ENCODE measurements around the gene MPC2. TPM values are rescaled to one million over a fixed set of nuclear protein-coding genes. Genes with fewer than 3 reads are reported as not detected.

MPC2 gene
- 30.4 TPM for polyA plus RNA-seq (2013, experiment 1 of 2)
- polyA plus RNA-seq (2013, experiment 2 of 2) = 32.3 TPM

- under 1% methylated on average over 51 of the region's 51 CpGs for WGBS
Measured at GRCh38 chr1:167936930-167937708, at the start of gene MPC2. MPC2 (minus strand) TSS chr1:167937072; CDS start chr1:167935841, 1,231 bp downstream.

GRCh38 chr1:167984886-167985489, 48.1 kb upstream of the MPC2 start:
- H3K27me3 ChIP-seq (ENCODE audit: insufficient read depth, low read length) = no peaks in the 10 kb centered on the region
- no peaks in the 10 kb centered on the region; the same call in 1 of the 2 replicates for H3K4me1 ChIP-seq (ENCODE audit: insufficient read depth, low read length)
- no peak overlapping the region for H3K27ac ChIP-seq (ENCODE audit: low read depth, low read length)
- no peak overlapping the region for H3K4me3 ChIP-seq (ENCODE audit: low read length)
- peaks cover 14% of the 10 kb centered on the region for H3K36me3 ChIP-seq (ENCODE audit: insufficient read depth, low read length)
- H3K9ac ChIP-seq (ENCODE audit: low read depth, low read length) = no peak overlapping the region
- no peaks in the 10 kb centered on the region for H3K9me3 ChIP-seq (ENCODE audit: insufficient read depth, low read depth, low read length)
- WGBS = 96% methylated on average over 8 of the region's 8 CpGs

More at GRCh38 chr1:167936930-167937708, at the start of gene MPC2:
- Histone ChIP-seq H3K9ac (ENCODE audit: low read depth, low read length) (peak within 1 kb of the TSS; percentile 95), H3K27me3 (ENCODE audit: insufficient read depth, low read length) (no peaks in the 10 kb centered on the region), H3K4me3 (ENCODE audit: low read length) (peak within 1 kb of the TSS; percentile 73), H3K36me3 (ENCODE audit: insufficient read depth, low read length) (no peaks in the 10 kb centered on the region), H3K9me3 (ENCODE audit: insufficient read depth, low read depth, low read length) (no peaks in the 10 kb centered on the region), H3K4me1 (ENCODE audit: insufficient read depth, low read length) (peaks cover 24% of the 10 kb centered on the region), H3K27ac (ENCODE audit: low read depth, low read length) (peak within 1 kb of the TSS; percentile 97)

GRCh38 chr1:167983797-167984420, 47.0 kb upstream of the MPC2 start:
- Histone ChIP-seq H3K27me3 (ENCODE audit: insufficient read depth, low read length) (no peaks in the 10 kb centered on the region), H3K9ac (ENCODE audit: low read depth, low read length) (no peak overlapping the region), H3K4me3 (ENCODE audit: low read length) (no peak overlapping the region), H3K27ac (ENCODE audit: low read depth, low read length) (no peak overlapping the region), H3K36me3 (ENCODE audit: insufficient read depth, low read length) (peaks cover 17% of the 10 kb centered on the region), H3K9me3 (ENCODE audit: insufficient read depth, low read depth, low read length) (no peaks in the 10 kb centered on the region), H3K4me1 (ENCODE audit: insufficient read depth, low read length) (no peaks in the 10 kb centered on the region; the same call in 1 of the 2 replicates)
- WGBS = 97% methylated on average over 2 of the region's 2 CpGs

- Histone ChIP-seq H3K4me3 (ENCODE audit: low read length) (no peak overlapping the region), H3K9ac (ENCODE audit: low read depth, low read length) (no peak overlapping the region), H3K9me3 (ENCODE audit: insufficient read depth, low read depth, low read length) (no peaks in the 10 kb centered on the region), H3K27me3 (ENCODE audit: insufficient read depth, low read length) (no peaks in the 10 kb centered on the region), H3K36me3 (ENCODE audit: insufficient read depth, low read length) (peaks cover 12% of the 10 kb centered on the region), H3K4me1 (ENCODE audit: insufficient read depth, low read length) (no peaks in the 10 kb centered on the region; the same call in 1 of the 2 replicates), H3K27ac (ENCODE audit: low read depth, low read length) (no peak overlapping the region)
- 94% methylated on average over 8 of the region's 9 CpGs for WGBS
Measured at GRCh38 chr1:167981933-167982332, 45.1 kb upstream of the MPC2 start.

GRCh38 chr1:167977245-167977644, 40.4 kb upstream of the MPC2 start:
- H3K4me3 ChIP-seq (ENCODE audit: low read length) = no peak overlapping the region
- no peak overlapping the region for H3K27ac ChIP-seq (ENCODE audit: low read depth, low read length)
- peaks cover 35% of the 10 kb centered on the region for H3K36me3 ChIP-seq (ENCODE audit: insufficient read depth, low read length)
- H3K9me3 ChIP-seq (ENCODE audit: insufficient read depth, low read depth, low read length) = no peaks in the 10 kb centered on the region
- no peaks in the 10 kb centered on the region for H3K27me3 ChIP-seq (ENCODE audit: insufficient read depth, low read length)
- no peaks in the 10 kb centered on the region for H3K4me1 ChIP-seq (ENCODE audit: insufficient read depth, low read length)
- WGBS = 100% methylated on average over 1 of the region's 1 CpG
- H3K9ac ChIP-seq (ENCODE audit: low read depth, low read length) = no peak overlapping the region

GRCh38 chr1:167974698-167975097, 37.8 kb upstream of the MPC2 start:
- Histone ChIP-seq H3K4me1 (ENCODE audit: insufficient read depth, low read length) (no peaks in the 10 kb centered on the region), H3K9me3 (ENCODE audit: insufficient read depth, low read depth, low read length) (no peaks in the 10 kb centered on the region), H3K36me3 (ENCODE audit: insufficient read depth, low read length) (peaks cover 33% of the 10 kb centered on the region), H3K27me3 (ENCODE audit: insufficient read depth, low read length) (no peaks in the 10 kb centered on the region), H3K4me3 (ENCODE audit: low read length) (no peak overlapping the region), H3K27ac (ENCODE audit: low read depth, low read length) (no peak overlapping the region), H3K9ac (ENCODE audit: low read depth, low read length) (no peak overlapping the region)
- WGBS = 98% methylated on average over 4 of the region's 4 CpGs

- Histone ChIP-seq H3K4me1 (ENCODE audit: insufficient read depth, low read length) (no peaks in the 10 kb centered on the region), H3K4me3 (ENCODE audit: low read length) (no peak overlapping the region), H3K27me3 (ENCODE audit: insufficient read depth, low read length) (no peaks in the 10 kb centered on the region), H3K9ac (ENCODE audit: low read depth, low read length) (no peak overlapping the region), H3K9me3 (ENCODE audit: insufficient read depth, low read depth, low read length) (no peaks in the 10 kb centered on the region), H3K27ac (ENCODE audit: low read depth, low read length) (no peak overlapping the region), H3K36me3 (ENCODE audit: insufficient read depth, low read length) (peaks cover 33% of the 10 kb centered on the region)
- WGBS = 100% methylated on average over 2 of the region's 2 CpGs
Measured at GRCh38 chr1:167973832-167974231, 37.0 kb upstream of the MPC2 start.

- H3K9ac ChIP-seq (ENCODE audit: low read depth, low read length) = no peak overlapping the region
- H3K4me1 ChIP-seq (ENCODE audit: insufficient read depth, low read length) = no peaks in the 10 kb centered on the region
- H3K27ac ChIP-seq (ENCODE audit: low read depth, low read length) = no peak overlapping the region
- 95% methylated on average over 3 of the region's 3 CpGs for WGBS
- no peaks in the 10 kb centered on the region for H3K9me3 ChIP-seq (ENCODE audit: insufficient read depth, low read depth, low read length)
- H3K27me3 ChIP-seq (ENCODE audit: insufficient read depth, low read length) = no peaks in the 10 kb centered on the region
- H3K36me3 ChIP-seq (ENCODE audit: insufficient read depth, low read length) = peaks cover 28% of the 10 kb centered on the region
- H3K4me3 ChIP-seq (ENCODE audit: low read length) = no peak overlapping the region
Measured at GRCh38 chr1:167968569-167968968, 31.7 kb upstream of the MPC2 start.

GRCh38 chr1:167966050-167966449, 29.2 kb upstream of the MPC2 start:
- WGBS = 95% methylated on average over 3 of the region's 4 CpGs
- Histone ChIP-seq H3K9me3 (ENCODE audit: insufficient read depth, low read depth, low read length) (no peaks in the 10 kb centered on the region), H3K27ac (ENCODE audit: low read depth, low read length) (no peak overlapping the region), H3K36me3 (ENCODE audit: insufficient read depth, low read length) (peaks cover 28% of the 10 kb centered on the region), H3K4me1 (ENCODE audit: insufficient read depth, low read length) (no peaks in the 10 kb centered on the region), H3K9ac (ENCODE audit: low read depth, low read length) (no peak overlapping the region), H3K4me3 (ENCODE audit: low read length) (no peak overlapping the region), H3K27me3 (ENCODE audit: insufficient read depth, low read length) (no peaks in the 10 kb centered on the region)

- peaks cover 28% of the 10 kb centered on the region for H3K36me3 ChIP-seq (ENCODE audit: insufficient read depth, low read length)
- no peaks in the 10 kb centered on the region for H3K9me3 ChIP-seq (ENCODE audit: insufficient read depth, low read depth, low read length)
- no peak overlapping the region for H3K4me3 ChIP-seq (ENCODE audit: low read length)
- H3K4me1 ChIP-seq (ENCODE audit: insufficient read depth, low read length) = no peaks in the 10 kb centered on the region
- H3K27me3 ChIP-seq (ENCODE audit: insufficient read depth, low read length) = no peaks in the 10 kb centered on the region
- H3K27ac ChIP-seq (ENCODE audit: low read depth, low read length) = no peak overlapping the region
- 94% methylated on average over 4 of the region's 4 CpGs for WGBS
- no peak overlapping the region for H3K9ac ChIP-seq (ENCODE audit: low read depth, low read length)
Measured at GRCh38 chr1:167964646-167965045, 27.8 kb upstream of the MPC2 start.

GRCh38 chr1:167957710-167958109, 20.8 kb upstream of the MPC2 start:
- Histone ChIP-seq H3K4me1 (ENCODE audit: insufficient read depth, low read length) (no peaks in the 10 kb centered on the region), H3K27ac (ENCODE audit: low read depth, low read length) (no peak overlapping the region), H3K36me3 (ENCODE audit: insufficient read depth, low read length) (peaks cover 28% of the 10 kb centered on the region), H3K9me3 (ENCODE audit: insufficient read depth, low read depth, low read length) (no peaks in the 10 kb centered on the region), H3K27me3 (ENCODE audit: insufficient read depth, low read length) (no peaks in the 10 kb centered on the region), H3K4me3 (ENCODE audit: low read length) (no peak overlapping the region), H3K9ac (ENCODE audit: low read depth, low read length) (no peak overlapping the region)
